GM12878 (cell line): ENCODE results near the gene MSH5. TPM values are rescaled to one million over a fixed set of nuclear protein-coding genes. Genes with fewer than 3 reads are reported as not detected.
A peak's percentile ranks its signal among the peaks of the same experiment; 100 is the strongest.

ENCODE experiments used
- BMI1 ChIP-seq: fragments of 450-650 bp; IDR thresholded peaks from 2 replicates; pipeline ENCODE4 v1.6.1; 2016; ENCODE audit warnings: mild to moderate bottlenecking, moderate library complexity, borderline replicate concordance
- BRCA1 ChIP-seq: IDR thresholded peaks from 2 replicates; pipeline ENCODE4 v1.6.1; 2011; ENCODE audit warnings: low read depth, low read length, improper control_type of control experiment
- CBX3 ChIP-seq: fragments of 200-600 bp; sonication (generic); IDR thresholded peaks from 2 replicates; pipeline ENCODE4 v1.6.1; 2016; ENCODE audit warnings: low read depth, borderline replicate concordance
- EED ChIP-seq: sonication (generic); IDR thresholded peaks from 2 replicates; pipeline ENCODE4 v1.6.1; 2016; ENCODE audit warnings: antibody characterized with exemption, low read depth
- EGR1 ChIP-seq, 2 experiments: IDR thresholded peaks; 1 replicate in 1 of 2; 2 replicates in 1 of 2; pipeline ENCODE4 v1.6.1; 2011 to 2012; ENCODE audit warnings: low read depth in 2 of 2, low read length in 2 of 2, borderline replicate concordance in 1 of 2, mild to moderate bottlenecking in 1 of 2, moderate library complexity in 1 of 2
- EP300 ChIP-seq, 2 experiments: fragments of 150-350 bp in 1 of 2; IDR thresholded peaks; 2 replicates each; pipeline ENCODE4 v1.6.1; 2011 to 2012; ENCODE audit warnings: low read depth in 2 of 2, low read length in 2 of 2, borderline replicate concordance in 1 of 2, improper control_type of control experiment in 1 of 2, inconsistent platforms in 1 of 2; ENCODE audit not compliant: control insufficient read depth in 1 of 2
- JUNB ChIP-seq: IDR thresholded peaks from 2 replicates; pipeline ENCODE4 v1.6.1; 2016; ENCODE audit warnings: antibody characterized with exemption, mild to moderate bottlenecking
- KDM1A ChIP-seq: fragments of 200-600 bp; sonication (generic); IDR thresholded peaks from 2 replicates; pipeline ENCODE4 v1.6.1; 2016; ENCODE audit warnings: borderline replicate concordance
- MTA3 ChIP-seq: IDR thresholded peaks from 2 replicates; pipeline ENCODE4 v1.6.1; 2012; ENCODE audit warnings: low read length, inconsistent platforms, borderline replicate concordance
- MXI1 ChIP-seq: fragments of 150-350 bp; IDR thresholded peaks from 2 replicates; pipeline ENCODE4 v1.6.1; 2011; ENCODE audit warnings: low read depth, mild to moderate bottlenecking, inconsistent platforms, low read length, improper control_type of control experiment
- NFXL1 ChIP-seq: fragments of 450-650 bp; IDR thresholded peaks from 2 replicates; pipeline ENCODE4 v1.6.1; 2017; ENCODE audit warnings: antibody characterized with exemption, mild to moderate bottlenecking, borderline replicate concordance
- POLR2A ChIP-seq: IDR thresholded peaks from 2 replicates; pipeline ENCODE4 v1.6.1; 2011; ENCODE audit warnings: low read depth, mild to moderate bottlenecking, low read length
- RB1 ChIP-seq: fragments of 450-650 bp; formaldehyde crosslinking; IDR thresholded peaks from 2 replicates; pipeline ENCODE4 v1.6.1; 2017; ENCODE audit warnings: mild to moderate bottlenecking, borderline replicate concordance
- SKIL ChIP-seq: fragments of 450-650 bp; IDR thresholded peaks from 2 replicates; pipeline ENCODE4 v1.6.1; 2017; ENCODE audit warnings: mild to moderate bottlenecking, low read depth, inconsistent platforms; ENCODE audit not compliant: poor library complexity, severe bottlenecking
- YY1 ChIP-seq: IDR thresholded peaks from 2 replicates; pipeline ENCODE4 v1.6.1; 2011; ENCODE audit warnings: low read depth, mild to moderate bottlenecking, low read length
- ZNF207 ChIP-seq: fragments of 450-650 bp; IDR thresholded peaks from 2 replicates; pipeline ENCODE4 v1.6.1; 2014; ENCODE audit warnings: antibody characterized with exemption, mild to moderate bottlenecking, borderline replicate concordance
- ZNF384 ChIP-seq: IDR thresholded peaks from 2 replicates; pipeline ENCODE4 v1.6.1; 2012; ENCODE audit warnings: low read depth, mild to moderate bottlenecking, low read length, improper control_type of control experiment, borderline replicate concordance
- ZNF592 ChIP-seq: fragments of 450-650 bp; IDR thresholded peaks from 2 replicates; pipeline ENCODE4 v1.6.1; 2017; ENCODE audit warnings: mild to moderate bottlenecking, moderate library complexity
- ZNF622 ChIP-seq: fragments of 450-650 bp; IDR thresholded peaks from 2 replicates; pipeline ENCODE4 v1.6.1; 2017; ENCODE audit warnings: mild to moderate bottlenecking, inconsistent platforms
- polyA plus RNA-seq, 11 experiments: library from polyadenylated mRNA; depleted of rRNA in 4 of 11; unstranded in 6 of 11; stranded (reverse) in 5 of 11; fragments of >200 nt; fragmentation: Nextera tagmentation in 4 of 11; fragmentation: Illumina TruSeq in 1 of 11; extraction: Ambion mirVana in 4 of 11; extraction: Trizol in 1 of 11; gene quantifications; 1 replicate in 1 of 11; 2 replicates in 10 of 11; pipeline versions ENCODE4 v1.2.1 to v1.2.3, GENCODE V29; 2011 to 2016; ENCODE audit warnings: inconsistent platforms in 2 of 11, missing spikeins in 2 of 11, low read depth in 1 of 11
- total RNA-seq, 4 experiments: library from RNA; depleted of rRNA in 3 of 4; stranded (reverse); fragments of >200 nt in 3 of 4; fragmentation: Illumina TruSeq in 1 of 4; extraction: Trizol in 1 of 4; gene quantifications; 2 replicates each; pipeline versions ENCODE4 v1.2.1 to v1.2.3, GENCODE V29; 2013 to 2021
- TF ChIP-seq, protein P1 (sequence below): IDR thresholded peaks from 2 replicates; pipeline ENCODE4 v1.6.1; 2012; ENCODE audit warnings: improper control_type of control experiment, low read depth, low read length; ENCODE audit not compliant: insufficient replicate concordance

The MSH5 gene
- total and polyA plus RNA-seq, 10 of the 15 experiments (the other 5 are each of a cell fraction or from before 2014, with no cell fraction given): 9.1 to 52.7 (median 30.0) TPM

GRCh38 chr6:31729515-31729978, 10.3 kb upstream of the MSH5 start (continued):
- TF ChIP-seq MXI1 (no peak), POLR2A (no peak), EP300 (IDR thresholded peaks at IDR 0.05; ENCODE audit: borderline replicate concordance in 1 of 2, control insufficient read depth in 1 of 2, low read depth in 2 of 2, low read length in 2 of 2) (no peak), RB1 (no peak; the same call in 1 of the 2 replicates), MTA3 (no peak), ZNF592 (no peak), BMI1 (no peak), YY1 (peak; percentile 70), KDM1A (no peak), CBX3 (no peak), NFXL1 (no peak), BRCA1 (no peak), ZNF207 (no peak), EED (0 out of 2 replicates have a peak, but pooled peaks have one; percentile 28), ZNF384 (no peak), ZNF622 (no peak), EGR1 (IDR thresholded peaks at IDR 0.05; ENCODE audit: borderline replicate concordance in 1 of 2, low read depth in 2 of 2, low read length in 2 of 2) (0 out of 3 replicates have a peak, but pooled peaks of 1 of the 2 experiments have one; percentile 38), JUNB (no peak), SKIL (no peak)
- TF ChIP-seq, protein P1, sequence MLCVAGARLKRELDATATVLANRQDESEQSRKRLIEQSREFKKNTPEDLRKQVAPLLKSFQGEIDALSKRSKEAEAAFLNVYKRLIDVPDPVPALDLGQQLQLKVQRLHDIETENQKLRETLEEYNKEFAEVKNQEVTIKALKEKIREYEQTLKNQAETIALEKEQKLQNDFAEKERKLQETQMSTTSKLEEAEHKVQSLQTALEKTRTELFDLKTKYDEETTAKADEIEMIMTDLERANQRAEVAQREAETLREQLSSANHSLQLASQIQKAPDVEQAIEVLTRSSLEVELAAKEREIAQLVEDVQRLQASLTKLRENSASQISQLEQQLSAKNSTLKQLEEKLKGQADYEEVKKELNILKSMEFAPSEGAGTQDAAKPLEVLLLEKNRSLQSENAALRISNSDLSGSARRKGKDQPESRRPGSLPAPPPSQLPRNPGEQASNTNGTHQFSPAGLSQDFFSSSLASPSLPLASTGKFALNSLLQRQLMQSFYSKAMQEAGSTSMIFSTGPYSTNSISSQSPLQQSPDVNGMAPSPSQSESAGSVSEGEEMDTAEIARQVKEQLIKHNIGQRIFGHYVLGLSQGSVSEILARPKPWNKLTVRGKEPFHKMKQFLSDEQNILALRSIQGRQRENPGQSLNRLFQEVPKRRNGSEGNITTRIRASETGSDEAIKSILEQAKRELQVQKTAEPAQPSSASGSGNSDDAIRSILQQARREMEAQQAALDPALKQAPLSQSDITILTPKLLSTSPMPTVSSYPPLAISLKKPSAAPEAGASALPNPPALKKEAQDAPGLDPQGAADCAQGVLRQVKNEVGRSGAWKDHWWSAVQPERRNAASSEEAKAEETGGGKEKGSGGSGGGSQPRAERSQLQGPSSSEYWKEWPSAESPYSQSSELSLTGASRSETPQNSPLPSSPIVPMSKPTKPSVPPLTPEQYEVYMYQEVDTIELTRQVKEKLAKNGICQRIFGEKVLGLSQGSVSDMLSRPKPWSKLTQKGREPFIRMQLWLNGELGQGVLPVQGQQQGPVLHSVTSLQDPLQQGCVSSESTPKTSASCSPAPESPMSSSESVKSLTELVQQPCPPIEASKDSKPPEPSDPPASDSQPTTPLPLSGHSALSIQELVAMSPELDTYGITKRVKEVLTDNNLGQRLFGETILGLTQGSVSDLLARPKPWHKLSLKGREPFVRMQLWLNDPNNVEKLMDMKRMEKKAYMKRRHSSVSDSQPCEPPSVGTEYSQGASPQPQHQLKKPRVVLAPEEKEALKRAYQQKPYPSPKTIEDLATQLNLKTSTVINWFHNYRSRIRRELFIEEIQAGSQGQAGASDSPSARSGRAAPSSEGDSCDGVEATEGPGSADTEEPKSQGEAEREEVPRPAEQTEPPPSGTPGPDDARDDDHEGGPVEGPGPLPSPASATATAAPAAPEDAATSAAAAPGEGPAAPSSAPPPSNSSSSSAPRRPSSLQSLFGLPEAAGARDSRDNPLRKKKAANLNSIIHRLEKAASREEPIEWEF: no peak
